Measurements from ENCODE around the gene PRR19. TPM values are rescaled to one million over a fixed set of nuclear protein-coding genes. Genes with fewer than 3 reads are reported as not detected.

PRR19 gene, protein sequence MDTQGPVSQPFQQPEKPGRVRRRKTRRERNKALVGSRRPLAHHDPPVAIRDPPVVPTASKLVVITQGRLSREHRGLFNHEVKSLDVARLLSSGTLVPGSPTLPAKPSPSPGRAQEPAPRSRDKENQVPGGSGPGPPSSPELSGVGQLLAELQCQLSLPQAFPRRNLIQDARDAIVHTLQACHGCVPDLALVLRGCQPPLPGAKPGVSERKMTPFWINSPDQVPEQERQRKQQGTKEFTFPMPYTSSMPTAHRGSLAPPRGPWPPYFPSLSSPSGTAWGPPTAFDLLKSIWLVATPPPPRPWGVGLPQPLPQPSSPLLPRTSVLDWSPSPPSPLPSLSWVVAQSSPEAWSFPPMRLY
- 0.32 and 0.49 TPM in 2 replicates for total RNA-seq

GRCh38 chr19:42301646-42302203, at the start of gene PRR19:
Gene PRR19, plus strand, starts transcription at chr19:42302132. Its CDS starts 7,453 bp downstream, at chr19:42309585.

DNA sequence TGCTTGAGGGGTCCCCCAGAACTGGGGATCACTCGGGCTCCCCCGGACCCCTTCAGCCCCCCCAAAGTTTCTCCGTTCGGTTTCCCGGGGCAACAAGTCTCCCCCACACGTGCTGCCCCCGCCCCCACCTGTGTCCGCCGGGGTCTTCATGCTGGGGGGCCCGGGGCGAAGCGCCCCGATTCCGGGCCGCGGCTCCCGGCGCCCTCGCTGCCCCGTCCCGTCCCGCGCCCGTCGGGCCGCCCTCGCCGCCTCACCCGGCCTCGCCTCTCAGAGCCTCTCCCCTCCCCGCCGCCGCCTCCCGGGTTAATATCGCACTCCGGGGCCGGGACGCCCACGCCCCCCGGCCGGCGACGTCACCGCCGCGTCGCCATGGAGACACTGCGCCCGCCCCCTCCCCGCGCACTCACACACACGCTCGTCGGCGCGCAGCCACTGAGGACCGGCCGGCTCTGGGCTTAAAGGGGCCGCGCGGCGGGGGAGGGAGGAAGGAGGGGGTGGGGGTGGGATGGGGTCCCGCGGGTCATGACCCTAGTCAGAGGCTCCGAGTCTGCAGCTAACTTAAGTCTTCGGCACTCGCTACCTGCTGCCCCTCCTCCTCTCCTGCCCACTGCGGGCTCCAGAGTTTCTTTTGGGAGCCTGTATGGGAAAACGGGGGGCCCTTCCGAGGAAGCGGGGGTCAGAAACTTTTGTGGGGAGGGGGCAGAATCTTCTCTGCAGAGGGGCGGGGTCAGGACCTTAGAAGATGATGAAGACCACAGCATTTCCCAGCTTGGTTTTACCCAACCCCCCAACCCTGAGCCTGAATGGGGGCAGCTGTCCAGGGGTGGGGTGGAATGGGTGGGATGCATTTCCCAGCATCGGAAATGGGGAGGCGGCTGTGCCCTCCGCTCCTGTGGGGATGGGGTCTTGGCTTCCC, 46.8 kb upstream of the PRR19 start, which contains the start of gene ERF:
Gene ERF (minus strand): TSS at position 279 of the 916 bp plus-strand sequence. CDS start 129 bp downstream, at position 150.

DNA sequence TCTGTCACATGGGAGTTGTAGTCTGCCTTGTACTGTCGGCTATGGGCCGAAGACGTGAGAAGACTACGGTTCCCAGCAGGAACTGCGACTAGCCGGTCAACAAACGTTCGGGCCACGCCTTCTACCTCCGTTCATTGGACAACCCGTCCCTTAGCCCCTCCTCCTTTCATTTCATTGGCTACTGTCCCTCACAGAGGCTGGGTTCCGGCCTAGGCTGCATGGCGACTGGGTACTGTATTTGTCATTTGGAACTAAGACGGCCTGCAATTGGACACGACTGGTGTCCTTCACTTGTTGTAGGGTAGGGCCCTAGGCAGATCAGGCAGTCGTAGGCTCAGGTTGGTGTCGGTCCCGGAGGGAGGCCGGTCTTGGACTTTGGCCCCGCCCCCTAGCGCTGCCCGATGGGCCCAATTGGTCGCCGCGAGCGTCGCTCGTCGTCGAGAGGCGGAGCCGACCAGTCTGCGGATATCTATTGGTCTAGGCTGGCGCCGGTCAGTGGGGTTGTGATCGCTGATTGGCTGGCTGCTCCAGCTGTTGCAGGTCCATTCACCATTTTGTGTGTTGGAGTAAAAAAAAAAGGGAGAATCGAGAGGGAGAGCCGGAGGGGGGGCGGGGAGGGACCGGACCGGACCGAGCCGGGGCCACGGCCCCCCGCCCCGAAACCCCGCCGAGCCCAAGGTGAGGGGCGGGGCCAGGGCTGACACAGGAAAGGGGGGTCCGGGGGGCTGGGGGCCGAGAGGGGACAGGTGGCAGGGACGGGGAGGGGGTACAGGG, 33.0 kb upstream of the PRR19 start, which contains the start of gene CIC:
Gene CIC (plus strand): TSS at position 549 of the 774 bp plus-strand sequence. CDS start 2,532 bp downstream, outside the sequence.

DNA sequence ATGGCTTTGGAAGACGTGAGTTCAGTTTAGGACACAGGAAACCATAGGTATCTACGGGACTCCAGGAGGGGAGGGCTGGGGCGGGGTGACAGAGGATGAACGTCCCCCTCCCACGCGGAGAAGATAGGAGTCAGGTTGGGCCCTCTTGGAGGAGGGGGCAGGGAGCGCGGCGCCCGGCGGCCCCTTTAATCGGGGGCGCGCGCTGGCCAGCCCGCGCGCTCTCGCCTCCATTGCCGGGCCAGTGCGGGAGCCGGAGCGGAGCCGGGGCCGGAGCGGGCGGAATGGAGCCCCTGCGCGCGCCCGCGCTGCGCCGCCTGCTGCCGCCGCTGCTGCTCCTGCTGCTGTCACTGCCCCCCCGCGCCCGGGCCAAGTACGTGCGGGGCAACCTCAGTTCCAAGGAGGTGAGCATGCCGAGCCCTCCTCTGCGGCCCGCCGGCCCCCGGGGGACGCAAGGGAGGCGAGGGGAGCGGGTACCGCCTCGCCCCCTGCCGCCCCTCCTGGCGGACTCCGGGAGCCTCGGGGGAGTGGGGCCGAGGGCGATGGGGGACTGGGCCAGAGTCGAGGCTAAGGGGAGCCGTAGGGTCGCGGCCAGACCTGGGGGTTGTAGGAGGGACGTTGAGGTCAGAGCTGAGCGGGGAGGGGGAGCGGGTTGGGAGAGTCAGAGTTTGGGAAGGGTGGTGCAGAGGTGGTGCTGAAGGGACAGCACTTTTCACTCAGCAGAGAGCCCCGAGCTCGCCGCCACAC, 11.3 kb downstream of the PRR19 start, which contains the start of gene TMEM145:
Gene TMEM145 (plus strand): TSS at position 214 of the 744 bp plus-strand sequence. CDS start 68 bp downstream, at position 282.

DNA sequence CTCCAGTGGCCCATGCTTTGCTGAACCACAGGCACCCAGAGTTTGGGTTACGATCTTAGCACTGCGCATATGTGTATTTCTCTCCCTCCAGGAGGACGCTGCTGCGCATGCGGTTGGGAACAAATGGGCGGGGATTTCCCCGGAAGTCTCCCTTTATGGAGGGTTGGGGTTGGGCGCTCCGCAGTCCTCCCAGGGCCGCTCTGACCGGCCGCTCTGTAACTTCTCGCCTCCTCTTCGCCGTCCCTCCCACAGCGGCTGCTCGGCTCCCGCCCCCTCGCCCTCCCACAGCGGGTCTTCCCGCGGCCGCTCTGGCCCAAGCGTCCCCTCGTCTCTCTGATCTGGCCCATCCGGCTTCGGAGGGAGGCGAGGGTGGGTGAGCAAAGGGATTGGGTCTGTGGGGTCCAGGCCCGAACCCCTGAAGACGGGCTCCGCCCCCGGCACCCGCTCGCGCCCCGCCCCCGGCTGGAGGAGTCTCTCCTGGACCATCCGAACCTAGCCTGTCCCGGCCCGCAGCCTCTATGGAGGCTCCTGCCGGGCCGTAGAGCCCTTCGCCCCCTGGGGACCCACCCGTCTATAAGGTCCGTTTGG, 23.5 kb downstream of the PRR19 start, which contains the start of gene MEGF8:
Gene MEGF8 (plus strand): TSS at position 328 of the 588 bp plus-strand sequence. CDS start 609 bp downstream, outside the sequence.

Small RNA genes within 50 kb of the gene (small RNA-seq; reads per million reads assigned to genes)
- not detected for gene MIR8077

Other genes starting within 250 kb of the PRR19 start
- gene GRIK5, start 231.9 kb upstream of the PRR19 start, total RNA-seq: 0.12 and 0.32 TPM in 2 replicates
- gene ZNF574, start 226.0 kb upstream of the PRR19 start, total RNA-seq: 28.2 and 28.4 TPM in 2 replicates
- gene POU2F2, start 169.7 kb upstream of the PRR19 start, total RNA-seq: 2.9 and 5.3 TPM in 2 replicates
- gene DEDD2, start 84.5 kb upstream of the PRR19 start, total RNA-seq: 18.0 and 19.6 TPM in 2 replicates
- 24.8 and 27.3 TPM in 2 replicates for gene ZNF526, start 81.8 kb upstream of the PRR19 start, total RNA-seq
- 19.6 and 20.6 TPM in 2 replicates for gene GSK3A, start 59.5 kb upstream of the PRR19 start, total RNA-seq
- gene ERF, start 47.0 kb upstream of the PRR19 start, total RNA-seq: 43.0 and 52.0 TPM in 2 replicates
- 47.1 and 48.7 TPM in 2 replicates for gene CIC, start 32.9 kb upstream of the PRR19 start, total RNA-seq
- 18.3 and 25.0 TPM in 2 replicates for gene PAFAH1B3, start 492 bp downstream of the PRR19 start, total RNA-seq
- gene TMEM145, start 11.2 kb downstream of the PRR19 start, total RNA-seq: 0.12 TPM in 1 of 2 replicates, not detected in the other
- 25.3 and 35.7 TPM in 2 replicates for gene MEGF8, start 23.5 kb downstream of the PRR19 start, total RNA-seq
- not detected in 2 replicates for gene CNFN, start 88.2 kb downstream of the PRR19 start, total RNA-seq
- gene LIPE, start 125.3 kb downstream of the PRR19 start, total RNA-seq: 3.1 and 3.3 TPM in 2 replicates
- gene CXCL17, start 140.8 kb downstream of the PRR19 start, total RNA-seq: not detected in 2 replicates
- 1.5 and 1.6 TPM in 2 replicates for gene CEACAM1, start 226.3 kb downstream of the PRR19 start, total RNA-seq